Measurements from ENCODE around the gene USP49. TPM values are rescaled to one million over a fixed set of nuclear protein-coding genes. Genes with fewer than 3 reads are reported as not detected.

The USP49 gene
- total and polyA plus RNA-seq, 2 of the 13 experiments (the other 11 are each of a cell fraction or from before 2014, with no cell fraction given): 2.9 to 4.3 TPM

- TF ChIP-seq USF2 (IDR thresholded peaks at IDR 0.05; ENCODE audit: low read depth, low read length): no peak
- TF ChIP-seq USF2 (CRISPR knock-in tag; IDR thresholded peaks at IDR 0.05; ENCODE audit: borderline replicate concordance): no peak
- no peak for TF ChIP-seq ZBTB39 (CRISPR knock-in tag; IDR thresholded peaks at IDR 0.05)
- no peak for TF ChIP-seq ZSCAN12 (CRISPR knock-in tag; IDR thresholded peaks at IDR 0.05)
- TF ChIP-seq XRCC5 (optimal IDR thresholded peaks at IDR 0.05; ENCODE audit: low read length): no peak
- TF ChIP-seq ZNF296 (CRISPR knock-in tag; conservative IDR thresholded peaks at IDR 0.05): no peak
- no peak for TF ChIP-seq ASH2L (IDR thresholded peaks at IDR 0.05; ENCODE audit: insufficient read length, low read depth, low read length)
- TF ChIP-seq, protein P1, sequence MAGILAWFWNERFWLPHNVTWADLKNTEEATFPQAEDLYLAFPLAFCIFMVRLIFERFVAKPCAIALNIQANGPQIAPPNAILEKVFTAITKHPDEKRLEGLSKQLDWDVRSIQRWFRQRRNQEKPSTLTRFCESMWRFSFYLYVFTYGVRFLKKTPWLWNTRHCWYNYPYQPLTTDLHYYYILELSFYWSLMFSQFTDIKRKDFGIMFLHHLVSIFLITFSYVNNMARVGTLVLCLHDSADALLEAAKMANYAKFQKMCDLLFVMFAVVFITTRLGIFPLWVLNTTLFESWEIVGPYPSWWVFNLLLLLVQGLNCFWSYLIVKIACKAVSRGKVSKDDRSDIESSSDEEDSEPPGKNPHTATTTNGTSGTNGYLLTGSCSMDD (CRISPR knock-in tag; IDR thresholded peaks at IDR 0.05): no peak
- TF ChIP-seq ZBTB49 (CRISPR knock-in tag; IDR thresholded peaks at IDR 0.05; ENCODE audit: borderline replicate concordance): no peak
- no peak for TF ChIP-seq TSC22D2 (CRISPR knock-in tag; IDR thresholded peaks at IDR 0.05; ENCODE audit: borderline replicate concordance)
- no peak for TF ChIP-seq MEF2D (CRISPR knock-in tag; IDR thresholded peaks at IDR 0.05)
- no peak for TF ChIP-seq GATAD1 (CRISPR knock-in tag; IDR thresholded peaks at IDR 0.05)
- no peak for TF ChIP-seq ZNF704 (CRISPR knock-in tag; IDR thresholded peaks at IDR 0.05; ENCODE audit: borderline replicate concordance)
- no peak for TF ChIP-seq ZNF468 (CRISPR knock-in tag; IDR thresholded peaks at IDR 0.05)
- peak; percentile 65 for TF ChIP-seq NRL (CRISPR knock-in tag; IDR thresholded peaks at IDR 0.05; ENCODE audit: borderline replicate concordance)
- no peak for TF ChIP-seq ZNF160 (CRISPR knock-in tag; IDR thresholded peaks at IDR 0.05)
- TF ChIP-seq ZNF230 (CRISPR knock-in tag; IDR thresholded peaks at IDR 0.05): 0 out of 2 replicates have a peak, but pooled peaks have one; percentile 23
- no peak for TF ChIP-seq ZNF761 (CRISPR knock-in tag; conservative IDR thresholded peaks at IDR 0.05)
- 0 out of 2 replicates have a peak, but pooled peaks have one; percentile 41 for TF ChIP-seq TBX2 (CRISPR knock-in tag; IDR thresholded peaks at IDR 0.05; ENCODE audit: borderline replicate concordance)
- no peak for TF ChIP-seq HDAC1 (CRISPR knock-in tag; IDR thresholded peaks at IDR 0.05)
Measured at GRCh38 chr6:41767112-41767833, 127.9 kb downstream of the USP49 start (continued).
